Measurements from ENCODE around the gene ZNF526. TPM values are rescaled to one million over a fixed set of nuclear protein-coding genes. Genes with fewer than 3 reads are reported as not detected.
A peak's percentile ranks its signal among the peaks of the same experiment; 100 is the strongest.

The ZNF526 gene
- total RNA-seq, 2 donors from 2014 or later = 7.9 to 10.3 TPM

DNA sequence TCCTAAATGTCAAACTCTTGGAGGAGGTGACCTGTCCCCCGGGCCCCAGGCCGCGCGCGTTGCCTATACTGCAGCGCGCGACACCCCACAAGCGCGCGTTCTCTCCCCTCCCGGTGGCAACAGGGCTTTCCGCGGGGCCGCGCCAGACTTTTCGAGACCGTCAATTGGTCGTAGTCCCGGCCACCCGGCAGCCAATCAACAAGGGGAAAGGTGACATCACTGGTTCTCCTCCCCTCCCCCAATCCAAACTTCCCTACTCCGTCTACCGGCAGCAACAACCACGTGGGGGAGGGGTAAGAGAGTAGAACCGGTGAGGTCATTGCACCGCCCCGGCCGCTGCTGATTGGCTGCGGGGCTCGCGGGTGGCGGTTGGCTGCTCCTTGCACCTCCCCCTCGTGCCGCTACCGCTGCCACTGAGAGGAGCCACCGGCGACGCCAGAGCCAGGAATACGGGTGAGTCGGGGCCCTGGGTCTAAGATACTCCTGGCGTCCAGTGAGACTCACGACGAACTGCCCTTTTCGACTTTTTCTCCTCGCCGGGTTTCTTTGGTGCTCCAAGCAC lies 48.1 kb downstream of the ZNF526 start:
- Histone ChIP-seq H3K36me3 (peaks cover 8% of the 10 kb centered on the region), H3K27ac (peak overlapping the region; percentile 86 to 99), H3K4me3 (peak overlapping the region; percentile 71), H3K4me1 (ENCODE audit: control insufficient read depth in 1 of 2, low read depth in 2 of 2) (peaks cover 17 to 37% of the 10 kb centered on the region in 2 donors), H3K9me3 (no peaks in the 10 kb centered on the region), H3K27me3 (replicated peaks; ENCODE audit: insufficient read depth) (no peaks in the 10 kb centered on the region)
- DNase-seq (ENCODE audit: low spot score) = peak; percentile 98
- ATAC-seq (ENCODE audit: insufficient number of reproducible peaks, low FRiP score, low read depth) = peak; percentile 78
- TF ChIP-seq, protein P1, sequence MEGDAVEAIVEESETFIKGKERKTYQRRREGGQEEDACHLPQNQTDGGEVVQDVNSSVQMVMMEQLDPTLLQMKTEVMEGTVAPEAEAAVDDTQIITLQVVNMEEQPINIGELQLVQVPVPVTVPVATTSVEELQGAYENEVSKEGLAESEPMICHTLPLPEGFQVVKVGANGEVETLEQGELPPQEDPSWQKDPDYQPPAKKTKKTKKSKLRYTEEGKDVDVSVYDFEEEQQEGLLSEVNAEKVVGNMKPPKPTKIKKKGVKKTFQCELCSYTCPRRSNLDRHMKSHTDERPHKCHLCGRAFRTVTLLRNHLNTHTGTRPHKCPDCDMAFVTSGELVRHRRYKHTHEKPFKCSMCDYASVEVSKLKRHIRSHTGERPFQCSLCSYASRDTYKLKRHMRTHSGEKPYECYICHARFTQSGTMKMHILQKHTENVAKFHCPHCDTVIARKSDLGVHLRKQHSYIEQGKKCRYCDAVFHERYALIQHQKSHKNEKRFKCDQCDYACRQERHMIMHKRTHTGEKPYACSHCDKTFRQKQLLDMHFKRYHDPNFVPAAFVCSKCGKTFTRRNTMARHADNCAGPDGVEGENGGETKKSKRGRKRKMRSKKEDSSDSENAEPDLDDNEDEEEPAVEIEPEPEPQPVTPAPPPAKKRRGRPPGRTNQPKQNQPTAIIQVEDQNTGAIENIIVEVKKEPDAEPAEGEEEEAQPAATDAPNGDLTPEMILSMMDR (IDR thresholded peaks at IDR 0.05) = no peak

DNA sequence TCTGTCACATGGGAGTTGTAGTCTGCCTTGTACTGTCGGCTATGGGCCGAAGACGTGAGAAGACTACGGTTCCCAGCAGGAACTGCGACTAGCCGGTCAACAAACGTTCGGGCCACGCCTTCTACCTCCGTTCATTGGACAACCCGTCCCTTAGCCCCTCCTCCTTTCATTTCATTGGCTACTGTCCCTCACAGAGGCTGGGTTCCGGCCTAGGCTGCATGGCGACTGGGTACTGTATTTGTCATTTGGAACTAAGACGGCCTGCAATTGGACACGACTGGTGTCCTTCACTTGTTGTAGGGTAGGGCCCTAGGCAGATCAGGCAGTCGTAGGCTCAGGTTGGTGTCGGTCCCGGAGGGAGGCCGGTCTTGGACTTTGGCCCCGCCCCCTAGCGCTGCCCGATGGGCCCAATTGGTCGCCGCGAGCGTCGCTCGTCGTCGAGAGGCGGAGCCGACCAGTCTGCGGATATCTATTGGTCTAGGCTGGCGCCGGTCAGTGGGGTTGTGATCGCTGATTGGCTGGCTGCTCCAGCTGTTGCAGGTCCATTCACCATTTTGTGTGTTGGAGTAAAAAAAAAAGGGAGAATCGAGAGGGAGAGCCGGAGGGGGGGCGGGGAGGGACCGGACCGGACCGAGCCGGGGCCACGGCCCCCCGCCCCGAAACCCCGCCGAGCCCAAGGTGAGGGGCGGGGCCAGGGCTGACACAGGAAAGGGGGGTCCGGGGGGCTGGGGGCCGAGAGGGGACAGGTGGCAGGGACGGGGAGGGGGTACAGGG lies 48.8 kb downstream of the ZNF526 start, which contains the start of gene CIC:
Gene CIC, plus strand, starts transcription at position 549 of the 774 bp plus-strand sequence. CDS start 2,532 bp downstream, outside the sequence.
- H3K27ac ChIP-seq = peak within 1 kb of the TSS; percentile 99
- no peaks in the 10 kb centered on the region for H3K9me3 ChIP-seq
- H3K4me3 ChIP-seq = peak within 1 kb of the TSS; percentile 78
- peak; percentile 100 for DNase-seq (ENCODE audit: low spot score)
- no peaks in the 10 kb centered on the region for H3K27me3 ChIP-seq (replicated peaks; ENCODE audit: insufficient read depth)
- TF ChIP-seq, protein P1 (IDR thresholded peaks at IDR 0.05) = no peak
- peak; percentile 91 for ATAC-seq (ENCODE audit: insufficient number of reproducible peaks, low FRiP score, low read depth)
- peaks cover 14% of the 10 kb centered on the region for H3K36me3 ChIP-seq
- peaks cover 17 to 39% of the 10 kb centered on the region in 2 donors for H3K4me1 ChIP-seq (ENCODE audit: control insufficient read depth in 1 of 2, low read depth in 2 of 2)

DNA sequence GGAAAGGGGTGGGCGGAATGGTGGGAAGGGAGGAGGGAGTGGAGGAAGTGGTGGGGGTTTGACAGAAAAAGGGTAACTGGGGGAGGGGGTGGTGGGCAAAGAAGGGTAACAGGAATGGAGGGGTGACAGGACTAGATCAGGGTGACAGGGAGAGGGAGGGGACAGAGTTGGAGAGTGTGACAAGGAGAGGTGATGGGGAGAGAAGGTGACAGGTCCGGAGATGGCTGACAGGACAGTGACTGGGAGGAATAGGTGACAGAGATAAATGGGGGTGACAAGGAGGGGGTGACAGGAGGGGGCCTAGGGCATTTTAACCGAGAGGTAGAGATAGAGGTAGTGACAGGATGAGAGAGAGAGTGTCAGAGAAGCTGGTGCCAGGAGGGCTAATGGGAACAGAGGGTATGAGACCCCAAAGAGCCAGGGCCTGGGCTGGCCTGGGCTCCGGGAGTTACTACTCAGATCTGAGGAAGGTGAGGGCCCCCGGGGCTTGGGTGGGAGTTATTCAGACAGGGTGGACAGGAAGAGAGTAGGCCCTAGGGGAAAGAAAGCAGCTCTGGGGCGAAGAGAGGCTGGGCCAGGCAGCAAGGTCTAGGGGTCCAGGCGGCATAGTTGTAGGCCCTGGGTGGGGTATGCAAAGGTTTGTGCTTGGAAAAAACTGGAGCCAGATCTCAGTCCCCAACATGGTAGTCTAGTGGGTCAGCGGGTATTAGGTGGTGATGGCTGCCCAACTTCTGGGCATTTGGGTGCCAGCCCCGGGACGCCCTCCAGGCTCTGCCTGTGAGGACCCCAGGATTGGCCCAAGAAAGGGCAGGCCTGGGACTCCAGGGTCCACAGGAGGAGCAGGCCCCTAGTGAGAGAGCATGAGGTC lies 49.6 kb downstream of the ZNF526 start:
- H3K4me1 ChIP-seq (ENCODE audit: control insufficient read depth in 1 of 2, low read depth in 2 of 2) = peaks cover 17 to 47% of the 10 kb centered on the region in 2 donors
- H3K4me3 ChIP-seq = peak overlapping the region; percentile 78
- no peaks in the 10 kb centered on the region for H3K27me3 ChIP-seq (replicated peaks; ENCODE audit: insufficient read depth)
- peaks cover 23% of the 10 kb centered on the region for H3K36me3 ChIP-seq
- H3K9me3 ChIP-seq = no peaks in the 10 kb centered on the region
- TF ChIP-seq, protein P1 (IDR thresholded peaks at IDR 0.05) = no peak
- H3K27ac ChIP-seq = peak overlapping the region; percentile 85 to 99
- ATAC-seq (ENCODE audit: insufficient number of reproducible peaks, low FRiP score, low read depth) (no peak), DNase-seq (ENCODE audit: low spot score) (no peak)

DNA sequence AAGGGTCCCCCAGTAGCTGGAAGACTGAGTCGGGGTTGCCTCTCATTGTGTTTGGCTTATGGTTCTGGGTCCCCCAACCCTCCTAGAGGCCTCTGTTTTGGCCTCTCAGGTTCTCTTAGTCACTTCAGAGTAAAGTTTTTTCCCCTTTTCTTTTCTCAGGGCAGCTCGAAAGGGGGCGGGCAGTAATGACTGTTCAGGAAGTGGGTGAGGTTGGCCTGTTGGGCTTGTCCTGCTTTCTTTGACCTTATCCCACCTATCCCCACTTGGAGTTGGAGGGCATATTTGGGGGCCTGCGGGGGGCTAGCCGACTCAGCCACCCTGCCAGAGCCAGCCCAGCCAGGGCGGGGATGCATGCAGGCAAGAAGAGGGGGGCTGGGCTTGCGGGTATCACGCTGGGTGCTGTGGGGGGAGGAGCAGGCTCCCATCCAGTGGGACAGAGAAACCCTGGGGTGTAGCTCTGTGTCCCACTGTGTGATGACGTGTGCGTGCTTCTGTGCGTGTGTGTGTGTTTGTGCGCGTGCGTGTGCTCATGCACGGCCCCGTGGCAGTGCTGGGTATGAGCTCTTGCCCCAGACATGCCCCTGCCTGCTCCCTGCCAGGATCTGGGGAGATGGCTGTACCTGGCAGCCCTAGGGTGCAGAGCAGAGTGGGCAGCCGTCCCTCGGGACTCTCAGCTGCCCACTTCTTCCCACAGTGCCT lies 50.4 kb downstream of the ZNF526 start:
- no peak for ATAC-seq (ENCODE audit: insufficient number of reproducible peaks, low FRiP score, low read depth)
- TF ChIP-seq, protein P1 (IDR thresholded peaks at IDR 0.05) = no peak
- no peak for DNase-seq (ENCODE audit: low spot score)
- H3K4me3 ChIP-seq = peak overlapping the region; percentile 78
- H3K36me3 ChIP-seq = peaks cover 30% of the 10 kb centered on the region
- H3K9me3 ChIP-seq = no peaks in the 10 kb centered on the region
- peaks cover 20 to 55% of the 10 kb centered on the region in 2 donors for H3K4me1 ChIP-seq (ENCODE audit: control insufficient read depth in 1 of 2, low read depth in 2 of 2)
- no peaks in the 10 kb centered on the region for H3K27me3 ChIP-seq (replicated peaks; ENCODE audit: insufficient read depth)
- peak overlapping the region; percentile 85 to 99 for H3K27ac ChIP-seq
